HUES48 (cell line): ENCODE measurements around the gene MCF2.
"Not testable (repeated sequence)": the region's sequence is repeated elsewhere in the genome, so short reads cannot be mapped to it uniquely, and the experiment has no call there.

Experiments used
- H3K27ac ChIP-seq: one replicate; pipeline ENCODE4 v1.7.0; 2013; ENCODE audit warnings: low read depth, low read length, inconsistent platforms
- H3K27me3 ChIP-seq: 2 replicates; pipeline ENCODE4 v1.6.1; 2013; ENCODE audit warnings: mild to moderate bottlenecking, low read length; ENCODE audit not compliant: control insufficient read depth, insufficient read depth
- H3K36me3 ChIP-seq: 2 replicates; pipeline ENCODE4 v1.6.1; 2013; ENCODE audit warnings: low read length; ENCODE audit not compliant: control insufficient read depth, insufficient read depth
- H3K4me1 ChIP-seq: 2 replicates; pipeline ENCODE4 v1.6.1; 2013; ENCODE audit warnings: mild to moderate bottlenecking, low read length; ENCODE audit not compliant: control insufficient read depth, insufficient read depth
- H3K4me3 ChIP-seq: 2 replicates; pipeline ENCODE4 v1.5.1; 2013; ENCODE audit warnings: mild to moderate bottlenecking, low read depth, low read length
- H3K9ac ChIP-seq: 2 replicates; pipeline ENCODE4 v1.6.1; 2013; ENCODE audit warnings: mild to moderate bottlenecking, low read depth, low read length, moderate library complexity
- H3K9me3 ChIP-seq: 2 replicates; pipeline ENCODE4 v1.6.1; 2013; ENCODE audit warnings: low read length; ENCODE audit not compliant: control insufficient read depth, insufficient read depth

MCF2 gene

DNA sequence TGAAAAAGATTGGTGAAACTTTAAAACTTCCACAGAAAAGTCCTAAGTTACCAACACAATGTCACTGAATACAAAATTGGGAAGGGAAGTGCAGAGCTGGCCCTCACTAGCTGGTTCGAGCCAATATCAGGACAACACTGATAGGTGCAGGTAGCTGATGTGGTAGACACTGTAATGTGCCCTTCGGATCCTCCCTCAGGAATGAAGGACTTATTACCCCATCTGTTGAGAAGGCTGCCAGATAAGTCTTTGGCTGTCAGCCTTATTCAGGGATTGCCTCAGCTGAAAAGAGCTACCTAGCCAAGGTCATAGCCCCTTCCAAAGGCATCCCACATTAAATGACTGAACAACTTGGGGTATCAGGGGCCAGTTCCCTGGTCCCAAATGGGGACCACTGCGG is 5.3 kb downstream of the MCF2 start:
- Histone ChIP-seq H3K4me3 (no peak overlapping the region), H3K9me3 (no peaks in the 10 kb centered on the region), H3K27me3 (no peaks in the 10 kb centered on the region), H3K27ac (no peak overlapping the region), H3K9ac (no peak overlapping the region), H3K36me3 (no peaks in the 10 kb centered on the region), H3K4me1 (no peaks in the 10 kb centered on the region)

DNA sequence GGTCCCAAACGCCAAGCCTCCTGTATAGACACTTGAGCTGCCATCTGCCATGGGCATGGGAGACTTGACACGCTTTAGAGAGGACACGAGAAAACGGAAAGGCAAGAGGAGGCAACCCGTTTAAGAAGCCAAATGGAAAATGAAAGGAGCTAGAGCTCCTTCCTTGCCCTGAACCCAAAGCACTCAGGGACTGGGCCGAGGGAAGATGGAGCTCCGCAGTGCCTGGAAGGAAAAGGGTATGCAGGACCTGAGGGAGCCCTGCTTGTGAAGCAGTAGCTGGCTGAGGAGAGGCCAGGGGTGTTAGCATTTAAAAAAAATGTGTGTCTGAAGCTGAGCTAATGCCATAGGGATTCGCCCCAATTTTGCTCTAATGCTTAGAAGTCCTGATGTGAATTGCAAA is 15.1 kb downstream of the MCF2 start:
- Histone ChIP-seq H3K27ac (no peak overlapping the region), H3K4me3 (no peak overlapping the region), H3K4me1 (0 out of 2 replicates have a peak, but pooled peaks cover 5% of the 10 kb centered on the region), H3K9me3 (no peaks in the 10 kb centered on the region), H3K36me3 (no peaks in the 10 kb centered on the region), H3K27me3 (peaks cover 23% of the 10 kb centered on the region), H3K9ac (no peak overlapping the region)

DNA sequence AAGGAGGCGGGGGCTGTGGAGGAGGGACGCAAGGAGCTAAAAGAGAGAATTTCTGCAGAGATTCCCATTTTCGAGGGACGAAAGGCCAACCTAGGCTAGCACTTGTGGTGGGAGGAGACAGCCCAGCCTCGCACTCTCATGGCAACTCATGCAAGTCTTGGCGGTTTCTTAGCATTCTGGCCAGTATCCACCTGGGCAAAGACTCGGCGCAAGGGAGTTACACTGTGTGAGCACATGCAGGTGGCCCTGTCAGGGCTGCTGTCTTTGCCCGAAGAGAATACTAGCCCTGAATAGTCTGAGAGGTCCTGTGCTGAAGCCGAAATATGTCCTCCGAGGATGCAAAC is 15.5 kb downstream of the MCF2 start:
- Histone ChIP-seq H3K9me3 (no peaks in the 10 kb centered on the region), H3K27ac (no peak overlapping the region), H3K36me3 (no peaks in the 10 kb centered on the region), H3K27me3 (peaks cover 23% of the 10 kb centered on the region), H3K4me1 (0 out of 2 replicates have a peak, but pooled peaks cover 5% of the 10 kb centered on the region), H3K4me3 (peak overlapping the region; percentile 58; the same call in 1 of the 2 replicates), H3K9ac (no peak overlapping the region)

DNA sequence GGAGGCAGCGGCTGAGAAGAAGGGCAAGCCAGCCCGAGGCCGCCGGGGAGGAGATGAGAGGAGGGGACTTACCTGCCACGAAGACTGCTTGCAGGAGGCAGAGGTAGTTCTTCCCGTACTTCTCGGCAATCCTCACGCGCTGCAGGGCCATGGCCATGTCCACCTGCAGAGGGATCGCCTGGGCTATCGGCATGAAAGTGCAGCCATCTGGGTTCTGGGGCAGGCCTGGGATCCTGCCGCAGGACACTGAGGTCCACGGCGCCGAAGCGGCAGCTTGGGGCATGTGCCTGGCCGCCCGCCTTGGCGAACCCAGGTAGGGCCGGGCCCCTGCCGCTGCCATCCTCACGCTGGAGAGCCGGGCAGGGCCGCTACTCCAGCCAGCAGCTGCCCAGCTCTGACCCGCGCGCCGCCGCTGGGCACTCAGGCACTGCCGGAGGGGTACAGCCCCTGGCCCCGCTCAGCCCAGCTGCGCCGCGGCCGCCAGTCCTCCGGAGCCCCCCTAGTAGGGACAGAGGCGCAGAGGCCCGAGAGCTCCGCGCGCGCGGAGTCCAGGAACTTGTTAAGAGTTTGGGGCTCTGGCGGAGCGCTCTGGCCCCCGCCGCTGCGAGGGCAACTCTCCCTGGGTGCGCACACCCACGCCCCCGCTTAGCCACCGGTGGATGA is 16.0 kb downstream of the MCF2 start:
- no peak overlapping the region; the same call in 1 of the 2 replicates for H3K9ac ChIP-seq
- 0 out of 2 replicates have a peak, but pooled peaks cover 5% of the 10 kb centered on the region for H3K4me1 ChIP-seq
- H3K27me3 ChIP-seq = peaks cover 23% of the 10 kb centered on the region
- H3K4me3 ChIP-seq = peak overlapping the region; percentile 58
- H3K27ac ChIP-seq = no peak overlapping the region
- H3K36me3 ChIP-seq = no peaks in the 10 kb centered on the region
- H3K9me3 ChIP-seq = no peaks in the 10 kb centered on the region

DNA sequence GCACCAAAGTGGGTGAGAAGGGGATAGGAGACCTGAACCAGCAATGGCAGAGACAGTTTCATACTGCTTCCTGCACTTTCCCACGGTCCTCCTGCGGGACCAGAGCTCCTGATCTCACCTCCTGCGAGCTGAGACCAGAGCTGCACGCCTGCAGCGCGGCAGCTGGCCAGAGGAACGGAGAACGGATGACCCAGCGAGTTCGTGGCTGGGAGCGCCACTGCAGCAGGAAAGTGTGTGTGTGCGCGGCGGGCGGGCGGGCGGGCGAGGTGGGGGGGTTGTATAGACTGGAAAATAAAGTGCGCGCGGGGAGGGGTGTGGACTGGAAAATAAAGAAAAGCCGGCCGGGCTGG is 16.5 kb downstream of the MCF2 start:
- H3K4me3 ChIP-seq = peak overlapping the region; percentile 58; the same call in 1 of the 2 replicates
- H3K27ac ChIP-seq = no peak overlapping the region
- H3K36me3 ChIP-seq = no peaks in the 10 kb centered on the region
- no peaks in the 10 kb centered on the region for H3K9me3 ChIP-seq
- peaks cover 23% of the 10 kb centered on the region for H3K27me3 ChIP-seq
- 0 out of 2 replicates have a peak, but pooled peaks cover 5% of the 10 kb centered on the region for H3K4me1 ChIP-seq
- H3K9ac ChIP-seq = no peak overlapping the region

DNA sequence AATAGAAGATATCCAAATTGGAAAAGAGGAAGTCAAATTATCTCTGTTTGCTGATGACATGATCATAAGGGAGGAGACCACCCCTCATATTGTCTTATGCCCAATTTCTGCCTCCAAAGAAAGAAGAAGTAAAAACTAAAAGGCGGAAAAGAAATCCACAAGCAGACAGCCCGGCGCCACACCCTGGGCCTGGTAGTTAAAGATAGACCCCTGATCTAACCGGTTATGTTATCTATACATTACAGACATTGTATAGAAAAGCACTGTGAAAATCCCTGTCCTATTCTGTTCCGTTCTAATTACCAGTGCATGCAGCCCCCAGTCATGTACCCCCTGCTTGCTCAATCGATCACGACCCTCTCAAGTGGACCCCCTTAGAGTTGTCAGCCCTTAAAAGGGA is 22.8 kb downstream of the MCF2 start:
- not testable (repeated sequence) for H3K9ac ChIP-seq, H3K9me3 ChIP-seq, H3K4me3 ChIP-seq

DNA sequence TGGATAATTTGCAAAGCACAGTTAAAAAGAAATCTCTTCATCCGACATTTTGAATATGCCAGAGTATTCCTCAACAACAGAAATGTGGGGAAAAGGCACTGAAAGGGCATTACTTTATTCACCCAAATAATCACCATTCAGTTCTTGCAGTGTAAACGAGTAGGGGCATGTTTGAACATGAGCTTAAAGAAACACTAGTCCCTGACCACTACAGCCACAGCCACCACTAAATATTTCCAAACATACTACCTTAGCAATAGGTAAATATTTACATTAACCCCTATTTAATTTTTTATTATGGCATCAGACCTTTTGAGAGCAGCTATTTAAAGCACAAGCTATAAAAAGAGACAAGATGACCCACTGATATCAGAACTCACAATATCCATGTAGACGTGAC is 27.6 kb downstream of the MCF2 start:
- Histone ChIP-seq H3K9me3 (peaks cover 9% of the 10 kb centered on the region), H3K4me1 (no peaks in the 10 kb centered on the region), H3K9ac (no peak overlapping the region), H3K27ac (no peak overlapping the region), H3K4me3 (no peak overlapping the region), H3K36me3 (no peaks in the 10 kb centered on the region), H3K27me3 (no peaks in the 10 kb centered on the region)

More for the DNA sequence above, 22.8 kb downstream of the MCF2 start:
- not testable (repeated sequence) for H3K27ac ChIP-seq, H3K4me1 ChIP-seq, H3K36me3 ChIP-seq, H3K27me3 ChIP-seq

DNA sequence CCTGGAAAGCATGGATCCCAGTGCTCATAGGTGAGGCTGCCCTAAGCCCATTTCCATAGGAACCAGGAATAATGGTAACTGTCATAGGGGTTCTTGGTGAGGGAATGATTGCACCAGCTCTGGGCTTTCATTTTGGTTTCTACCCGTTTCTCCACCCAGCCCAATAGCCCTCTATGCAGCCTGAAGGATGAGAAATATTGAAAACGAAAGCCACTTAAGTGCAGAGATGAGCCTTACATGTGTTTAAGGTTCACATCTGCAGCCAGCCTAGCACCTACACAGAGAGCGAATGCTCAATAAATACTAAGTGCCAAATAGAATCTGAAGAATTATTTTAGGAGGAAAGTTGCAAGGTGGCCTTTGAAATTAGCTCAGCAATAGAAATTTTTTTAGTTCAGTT is 60.4 kb downstream of the MCF2 start:
- no peaks in the 10 kb centered on the region for H3K27me3 ChIP-seq

DNA sequence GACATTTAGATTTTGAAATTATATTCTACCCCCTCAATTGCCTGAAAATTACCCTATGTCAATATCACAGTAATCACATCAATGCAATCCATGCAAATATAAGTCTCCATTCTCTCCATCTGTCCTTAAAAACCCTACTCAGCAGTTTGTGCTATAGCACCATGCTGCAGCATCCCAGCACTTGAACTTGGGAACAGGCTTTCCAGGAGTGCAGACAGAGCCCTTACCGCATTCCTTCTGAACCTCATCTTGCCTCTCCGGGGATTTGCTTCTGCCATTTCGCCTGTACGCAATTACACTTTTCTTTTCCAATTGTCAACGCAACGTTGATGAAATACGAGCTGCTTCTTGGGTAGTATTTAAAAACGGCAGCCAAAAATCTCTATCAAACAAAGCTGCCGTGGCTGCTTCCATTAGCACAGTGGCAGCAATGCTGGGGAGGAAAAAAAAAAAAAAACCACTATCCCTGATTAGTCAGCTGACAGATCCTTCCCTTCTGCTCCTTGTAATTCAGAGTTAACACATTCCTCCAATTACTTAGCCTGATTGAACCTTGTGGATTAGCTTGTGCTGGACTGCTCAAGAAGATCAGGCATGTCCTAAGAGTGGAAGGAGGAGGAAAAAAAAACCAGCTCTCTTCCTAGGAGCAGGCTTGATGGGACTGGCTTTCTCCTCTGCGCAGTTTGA is 65.6 kb downstream of the MCF2 start:
- no peaks in the 10 kb centered on the region for H3K36me3 ChIP-seq
- H3K9me3 ChIP-seq = no peaks in the 10 kb centered on the region
- peak overlapping the region; percentile 50 for H3K9ac ChIP-seq
- H3K4me3 ChIP-seq = peak overlapping the region; percentile 55
- H3K27me3 ChIP-seq = no peaks in the 10 kb centered on the region
- H3K27ac ChIP-seq = no peak overlapping the region
- H3K4me1 ChIP-seq = peaks cover 16% of the 10 kb centered on the region

More for the DNA sequence above, 60.4 kb downstream of the MCF2 start:
- Histone ChIP-seq H3K27ac (no peak overlapping the region), H3K4me1 (peaks cover 8% of the 10 kb centered on the region), H3K9ac (no peak overlapping the region), H3K4me3 (no peak overlapping the region), H3K9me3 (no peaks in the 10 kb centered on the region), H3K36me3 (no peaks in the 10 kb centered on the region)

DNA sequence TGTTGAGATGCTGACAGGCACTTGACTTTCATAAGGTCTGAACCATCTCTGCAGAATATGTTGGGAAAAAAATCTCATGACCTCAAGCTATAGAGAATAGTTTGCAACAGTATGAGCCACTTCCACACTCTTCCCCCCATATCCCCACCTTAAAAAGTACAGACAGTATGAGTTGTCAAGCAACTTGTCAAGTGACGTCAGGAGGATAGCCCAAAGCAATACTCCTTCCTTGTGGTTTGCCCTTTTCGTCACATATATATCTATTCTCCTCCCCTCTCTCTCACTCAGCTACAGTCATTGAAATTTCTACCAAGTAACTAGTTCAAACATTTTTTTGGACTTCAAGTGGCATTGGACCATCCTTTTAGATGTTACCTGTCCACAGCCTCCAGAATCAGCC is 67.7 kb downstream of the MCF2 start:
- Histone ChIP-seq H3K4me3 (no peak overlapping the region), H3K9ac (no peak overlapping the region), H3K27ac (no peak overlapping the region), H3K27me3 (no peaks in the 10 kb centered on the region), H3K4me1 (peaks cover 16% of the 10 kb centered on the region), H3K9me3 (no peaks in the 10 kb centered on the region), H3K36me3 (no peaks in the 10 kb centered on the region)

DNA sequence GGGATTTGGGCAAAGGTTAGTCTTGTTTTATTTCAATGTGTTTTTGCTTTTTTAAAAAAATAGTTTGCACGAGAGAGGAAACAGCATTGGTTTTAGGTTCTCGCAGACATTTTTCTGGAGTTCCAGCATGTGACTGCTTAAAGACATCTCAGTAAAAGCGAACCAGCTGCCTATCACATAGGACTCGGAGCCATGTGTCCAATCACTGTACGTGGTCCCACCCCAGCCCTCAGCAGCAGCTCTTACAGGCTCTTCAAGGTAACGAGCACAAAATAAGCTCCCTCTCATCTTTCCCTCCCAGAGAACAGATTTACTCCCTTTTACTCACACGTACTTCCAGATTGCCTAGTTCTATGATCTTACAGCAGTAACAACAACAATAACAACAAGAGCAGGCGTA is 68.7 kb downstream of the MCF2 start:
- no peak overlapping the region for H3K4me3 ChIP-seq
- no peaks in the 10 kb centered on the region for H3K27me3 ChIP-seq
- H3K27ac ChIP-seq = no peak overlapping the region
- no peak overlapping the region for H3K9ac ChIP-seq
- H3K9me3 ChIP-seq = no peaks in the 10 kb centered on the region
- no peaks in the 10 kb centered on the region for H3K36me3 ChIP-seq
- peaks cover 16% of the 10 kb centered on the region for H3K4me1 ChIP-seq
